Measurements from ENCODE around the gene ATXN7L3.

The ATXN7L3 gene

DNA sequence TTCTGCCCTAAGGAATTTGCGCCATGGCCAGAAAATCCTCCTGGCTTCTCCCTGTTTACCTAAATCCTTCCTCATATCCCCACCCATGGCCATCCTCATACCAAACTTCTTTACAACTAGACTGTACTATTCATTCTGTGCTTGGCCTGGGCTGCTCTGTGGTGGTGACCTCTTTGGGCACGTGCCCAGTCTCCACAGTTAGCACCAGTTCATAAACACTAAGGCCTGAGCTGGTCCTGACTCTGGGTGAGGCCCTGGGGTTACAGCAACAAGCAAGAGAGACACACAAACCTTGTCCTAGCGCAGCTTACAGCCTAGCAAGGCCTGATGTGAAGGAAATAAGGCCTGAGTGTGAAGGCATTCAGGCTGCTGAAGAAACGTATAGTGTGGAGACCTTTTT, 3.1 kb upstream of the ATXN7L3 start:
- in situ Hi-C loops (cut with HindIII; ENCODE audit: low sequenced_read_pairs), result no loop called here

DNA sequence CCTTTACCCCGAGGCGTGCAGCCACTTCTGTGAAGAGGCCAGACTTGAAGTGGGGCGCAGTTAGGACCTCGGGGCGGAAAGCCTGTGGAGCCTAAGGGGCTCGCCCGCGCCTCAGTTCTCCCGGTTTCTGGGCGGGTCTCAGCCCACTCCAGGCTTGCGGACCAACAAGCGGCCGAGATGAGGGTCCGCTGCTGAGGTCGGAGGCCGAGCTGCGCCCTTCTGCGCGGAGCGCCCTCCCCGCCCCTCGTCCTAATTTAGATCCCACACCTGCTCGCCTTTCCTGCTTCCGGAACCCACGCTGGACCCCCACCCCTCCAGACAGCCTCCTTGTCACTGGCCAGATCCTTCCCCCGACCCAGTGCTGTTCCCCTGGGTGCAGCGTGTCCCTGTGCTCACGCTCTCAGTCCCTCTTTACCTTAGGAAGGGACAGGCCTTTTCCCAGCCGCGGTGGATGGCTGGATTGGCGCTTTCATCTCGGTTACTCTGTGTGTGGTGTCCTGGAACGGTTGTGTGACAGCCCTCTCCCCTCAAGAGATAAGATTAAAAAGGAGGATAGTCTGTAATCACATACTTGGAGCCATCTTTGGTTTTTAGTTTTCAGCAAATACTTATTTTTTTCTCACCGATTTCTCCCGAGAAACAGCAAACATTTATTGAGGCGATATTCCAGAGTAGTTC, 933 bp upstream of the ATXN7L3 start:
- in situ Hi-C loops (cut with HindIII; ENCODE audit: low sequenced_read_pairs), result no loop called here

DNA sequence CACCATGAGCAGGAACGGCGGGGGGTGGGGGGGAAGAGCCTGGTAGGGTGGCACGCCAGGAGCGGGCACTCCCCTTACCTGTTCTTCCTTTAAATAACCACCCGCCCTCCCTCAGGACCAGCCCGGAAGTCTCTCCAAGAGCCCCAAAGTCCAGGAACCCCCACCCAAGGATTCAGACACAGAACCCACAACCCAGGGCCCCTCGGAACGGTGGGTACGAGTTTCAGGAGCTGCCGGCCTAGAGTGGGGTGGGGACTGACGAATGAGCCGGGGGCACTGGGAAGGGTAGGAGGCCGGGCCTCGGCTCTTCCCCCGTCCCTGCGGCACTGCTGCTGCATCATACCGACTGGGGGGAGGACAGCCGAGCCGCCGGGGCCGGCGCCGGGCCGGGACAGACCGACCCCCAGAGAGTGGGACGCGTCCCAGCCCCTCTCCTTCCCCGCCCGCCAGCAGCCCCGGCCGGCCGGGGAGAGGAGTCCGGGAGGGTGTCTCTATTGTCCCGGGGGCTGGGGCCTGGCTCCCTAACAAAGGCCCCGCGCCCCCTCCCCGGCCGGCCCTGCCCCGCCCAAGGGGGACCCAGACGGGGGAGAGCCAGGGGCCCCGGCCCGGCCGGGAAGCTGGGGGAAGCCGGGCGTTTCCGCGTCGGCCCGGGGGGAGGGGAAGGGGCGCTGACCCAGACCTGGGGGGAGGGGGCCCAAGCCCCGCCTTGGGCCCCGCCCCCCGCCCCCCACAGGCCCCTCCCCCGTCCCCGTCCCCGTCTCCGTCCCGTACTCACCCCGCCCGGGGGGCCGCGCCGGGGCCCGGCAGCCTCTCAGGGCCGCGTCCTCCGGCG, 747 bp downstream of the ATXN7L3 start:
- in situ Hi-C loops (cut with HindIII; ENCODE audit: low sequenced_read_pairs), result no loop called here

DNA sequence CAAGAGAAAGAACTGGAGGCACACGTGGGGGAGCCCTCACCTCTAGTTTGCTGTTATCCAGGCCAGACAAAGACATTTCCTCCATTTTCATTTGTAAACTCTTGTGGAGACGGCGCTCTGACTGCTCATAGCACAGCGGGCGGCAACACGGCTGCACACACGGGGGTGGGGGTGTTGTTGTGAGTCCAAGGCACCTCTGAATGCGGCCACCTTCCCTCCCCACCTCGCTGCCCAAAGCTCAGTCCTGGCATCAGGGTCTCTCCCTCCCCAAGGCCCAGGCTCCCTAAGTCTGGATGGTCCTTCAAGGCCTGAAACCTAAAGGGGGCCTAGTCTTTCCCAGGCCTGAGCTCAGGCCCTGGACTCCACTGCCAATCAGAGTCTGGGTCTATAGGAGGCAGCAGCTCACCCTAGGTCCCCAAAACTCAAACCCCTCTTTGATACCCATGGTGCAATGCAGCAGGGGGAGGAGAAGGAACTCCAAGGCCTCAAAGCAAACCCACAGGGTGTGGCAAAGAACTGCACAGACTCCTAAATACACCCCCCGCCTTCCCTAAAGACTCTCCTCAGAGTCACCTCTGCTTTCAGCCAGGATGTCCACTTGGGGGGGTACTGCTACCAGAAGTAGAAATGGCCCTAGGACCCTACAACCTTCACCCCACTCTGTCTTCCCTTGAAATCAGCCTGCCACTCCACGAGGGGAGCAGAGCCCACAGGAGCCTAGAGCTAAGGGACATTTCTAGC, 1.5 kb downstream of the ATXN7L3 start:
- in situ Hi-C loops (cut with HindIII; ENCODE audit: low sequenced_read_pairs), result no loop called here

DNA sequence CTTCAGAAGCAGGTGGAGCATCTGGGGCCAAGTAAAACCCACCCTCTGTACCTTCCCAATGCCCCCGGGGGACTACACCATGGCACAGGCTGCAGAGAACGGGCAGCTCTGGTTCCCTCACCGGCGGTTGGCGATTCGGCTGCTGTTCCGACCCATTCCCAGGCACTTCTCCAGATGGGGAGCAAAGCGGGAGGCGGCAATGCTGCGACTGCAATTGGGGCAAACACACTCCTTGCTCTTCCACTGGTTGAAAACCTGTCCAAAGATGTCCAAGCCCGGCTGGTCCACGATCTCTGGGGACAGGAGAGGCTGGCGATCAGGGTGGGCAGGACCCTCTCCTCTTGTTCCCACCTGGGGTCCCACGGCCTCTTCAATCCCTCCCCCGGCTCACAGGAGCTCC, 2.6 kb downstream of the ATXN7L3 start:
- in situ Hi-C loops (cut with HindIII; ENCODE audit: low sequenced_read_pairs), result no loop called here

DNA sequence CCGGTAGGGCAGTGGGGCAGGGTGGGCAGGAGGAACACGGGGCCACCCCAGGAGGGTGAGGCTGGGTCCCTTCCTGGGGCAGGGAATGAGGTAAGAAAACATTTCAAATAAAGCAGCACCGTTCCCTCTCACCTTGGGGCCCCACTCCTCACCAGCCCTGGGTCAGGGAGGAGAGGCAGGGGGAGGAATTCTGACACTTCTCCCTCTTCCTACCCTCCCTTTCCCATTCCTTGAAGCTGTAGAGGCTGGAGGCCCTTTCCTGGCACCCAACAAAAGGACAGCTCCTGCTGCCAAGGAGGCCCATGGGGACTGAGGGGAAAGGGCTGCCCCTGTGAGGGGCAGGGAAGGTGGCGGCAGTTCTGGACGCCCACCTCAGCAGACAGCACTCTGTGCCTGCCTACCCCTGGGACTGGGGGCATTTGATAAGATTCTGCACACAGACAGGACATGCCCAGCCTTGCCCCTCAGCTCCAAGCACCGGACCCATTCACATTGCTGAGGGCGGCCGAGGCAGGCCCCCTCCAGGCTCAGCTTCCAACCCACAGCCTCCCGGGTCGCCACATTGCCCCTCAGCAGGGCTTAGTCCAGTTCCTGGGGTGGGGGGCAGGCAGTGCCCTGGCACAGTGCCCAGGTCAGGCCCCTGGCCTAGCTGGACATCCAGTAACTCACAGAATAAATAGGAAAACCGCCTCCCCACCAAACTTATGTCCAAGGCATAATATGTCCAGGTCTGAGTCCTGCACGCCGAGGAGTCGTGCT, 6.2 kb downstream of the ATXN7L3 start:
- in situ Hi-C loops (cut with HindIII; ENCODE audit: low sequenced_read_pairs), result no loop called here

DNA sequence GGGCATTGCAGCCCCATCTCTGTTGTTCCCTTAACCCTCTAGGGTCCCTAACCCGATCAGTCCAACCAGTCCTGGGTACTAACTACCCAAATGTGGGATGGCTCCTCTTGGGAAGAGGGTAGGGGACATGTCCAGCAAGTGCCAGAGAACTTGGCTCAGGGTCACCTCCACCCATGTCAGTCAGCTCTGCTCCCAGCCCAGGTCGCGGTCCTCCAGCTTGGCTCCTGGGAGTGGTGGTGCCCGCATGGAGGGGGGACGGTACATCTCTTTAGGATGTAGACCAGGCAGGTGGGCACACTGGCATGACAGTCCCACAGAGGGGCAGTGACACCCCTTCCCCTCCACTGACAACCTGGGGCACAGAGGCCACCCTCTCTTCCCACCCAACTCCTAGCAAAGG, 6.9 kb downstream of the ATXN7L3 start:
- in situ Hi-C loops (cut with HindIII; ENCODE audit: low sequenced_read_pairs), result no loop called here

DNA sequence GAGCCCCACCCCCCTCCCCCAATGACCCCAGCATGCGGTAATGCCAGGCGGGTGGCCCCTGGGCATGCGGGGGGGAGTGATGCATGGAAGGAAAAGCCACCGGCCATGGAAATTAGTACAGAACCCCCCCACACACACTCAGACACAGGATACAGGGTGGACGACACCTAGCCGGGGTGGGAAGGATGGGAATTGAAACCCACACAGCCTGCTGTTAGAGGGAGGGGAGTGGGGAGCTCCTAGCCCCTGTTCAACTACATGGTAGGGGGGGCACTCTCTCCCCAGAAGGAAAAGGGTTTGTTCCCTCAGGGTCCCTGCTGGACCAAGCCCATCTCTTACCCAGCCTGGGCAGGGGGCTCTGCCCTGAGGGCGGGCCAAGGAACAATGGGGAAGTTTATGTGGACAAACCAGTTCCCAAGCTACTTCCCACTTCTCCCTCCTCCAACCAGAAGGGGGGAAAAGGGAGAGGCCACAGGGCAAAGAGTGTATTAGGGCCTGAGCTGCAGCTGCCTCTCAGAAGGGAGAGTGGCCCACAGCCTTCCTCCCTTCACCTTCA, 7.7 kb downstream of the ATXN7L3 start:
- in situ Hi-C loops (cut with HindIII; ENCODE audit: low sequenced_read_pairs), result no loop called here

DNA sequence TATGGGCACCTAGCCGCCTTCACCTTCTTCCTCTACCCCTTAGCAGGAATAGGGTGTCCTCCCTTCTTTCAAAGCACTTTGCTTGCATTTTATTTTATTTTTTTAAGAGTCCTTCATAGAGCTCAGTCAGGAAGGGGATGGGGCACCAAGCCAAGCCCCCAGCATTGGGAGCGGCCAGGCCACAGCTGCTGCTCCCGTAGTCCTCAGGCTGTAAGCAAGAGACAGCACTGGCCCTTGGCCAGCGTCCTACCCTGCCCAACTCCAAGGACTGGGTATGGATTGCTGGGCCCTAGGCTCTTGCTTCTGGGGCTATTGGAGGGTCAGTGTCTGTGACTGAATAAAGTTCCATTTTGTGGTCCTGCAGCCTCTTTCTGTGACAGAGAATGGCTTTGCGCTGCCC, 8.3 kb downstream of the ATXN7L3 start:
- in situ Hi-C loops (cut with HindIII; ENCODE audit: low sequenced_read_pairs), result no loop called here

DNA sequence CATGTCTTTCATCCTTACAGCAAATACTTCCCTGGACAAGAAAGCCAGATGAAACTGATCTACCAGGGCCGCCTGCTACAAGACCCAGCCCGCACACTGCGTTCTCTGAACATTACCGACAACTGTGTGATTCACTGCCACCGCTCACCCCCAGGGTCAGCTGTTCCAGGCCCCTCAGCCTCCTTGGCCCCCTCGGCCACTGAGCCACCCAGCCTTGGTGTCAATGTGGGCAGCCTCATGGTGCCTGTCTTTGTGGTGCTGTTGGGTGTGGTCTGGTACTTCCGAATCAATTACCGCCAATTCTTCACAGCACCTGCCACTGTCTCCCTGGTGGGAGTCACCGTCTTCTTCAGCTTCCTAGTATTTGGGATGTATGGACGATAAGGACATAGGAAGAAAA, 9.2 kb downstream of the ATXN7L3 start:
- in situ Hi-C loops (cut with HindIII; ENCODE audit: low sequenced_read_pairs), result no loop called here

DNA sequence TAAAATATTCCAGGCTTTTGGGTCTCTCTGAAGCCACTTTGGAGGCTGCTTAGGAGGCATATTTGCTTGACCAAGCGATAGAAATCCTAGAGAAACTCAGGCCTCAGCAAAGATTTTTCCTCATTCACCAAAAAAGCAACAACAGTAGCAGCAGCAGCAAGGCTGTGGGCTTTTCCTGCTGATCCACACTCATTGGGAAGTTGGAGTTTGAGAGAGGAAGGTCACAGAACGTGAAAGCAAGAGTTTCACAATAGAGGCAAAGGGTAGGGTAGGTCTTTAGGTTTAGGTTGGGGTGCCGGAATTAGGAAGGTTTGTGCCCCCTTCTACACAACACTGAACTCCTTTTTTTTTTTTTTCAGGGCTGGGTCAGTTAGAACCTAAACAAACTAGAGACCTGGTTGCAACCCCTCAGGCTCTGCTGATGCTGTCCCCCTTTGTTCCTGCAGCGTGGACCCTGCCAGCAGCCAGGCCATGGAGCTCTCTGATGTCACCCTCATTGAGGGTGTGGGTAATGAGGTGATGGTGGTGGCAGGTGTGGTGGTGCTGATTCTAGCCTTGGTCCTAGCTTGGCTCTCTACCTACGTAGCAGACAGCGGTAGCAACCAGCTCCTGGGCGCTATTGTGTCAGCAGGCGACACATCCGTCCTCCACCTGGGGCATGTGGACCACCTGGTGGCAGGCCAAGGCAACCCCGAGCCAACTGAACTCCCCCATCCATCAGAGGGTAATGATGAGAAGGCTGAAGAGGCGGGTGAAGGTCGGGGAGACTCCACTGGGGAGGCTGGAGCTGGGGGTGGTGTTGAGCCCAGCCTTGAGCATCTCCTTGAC, 10.9 kb downstream of the ATXN7L3 start:
- in situ Hi-C loops (cut with HindIII; ENCODE audit: low sequenced_read_pairs), result no loop called here

DNA sequence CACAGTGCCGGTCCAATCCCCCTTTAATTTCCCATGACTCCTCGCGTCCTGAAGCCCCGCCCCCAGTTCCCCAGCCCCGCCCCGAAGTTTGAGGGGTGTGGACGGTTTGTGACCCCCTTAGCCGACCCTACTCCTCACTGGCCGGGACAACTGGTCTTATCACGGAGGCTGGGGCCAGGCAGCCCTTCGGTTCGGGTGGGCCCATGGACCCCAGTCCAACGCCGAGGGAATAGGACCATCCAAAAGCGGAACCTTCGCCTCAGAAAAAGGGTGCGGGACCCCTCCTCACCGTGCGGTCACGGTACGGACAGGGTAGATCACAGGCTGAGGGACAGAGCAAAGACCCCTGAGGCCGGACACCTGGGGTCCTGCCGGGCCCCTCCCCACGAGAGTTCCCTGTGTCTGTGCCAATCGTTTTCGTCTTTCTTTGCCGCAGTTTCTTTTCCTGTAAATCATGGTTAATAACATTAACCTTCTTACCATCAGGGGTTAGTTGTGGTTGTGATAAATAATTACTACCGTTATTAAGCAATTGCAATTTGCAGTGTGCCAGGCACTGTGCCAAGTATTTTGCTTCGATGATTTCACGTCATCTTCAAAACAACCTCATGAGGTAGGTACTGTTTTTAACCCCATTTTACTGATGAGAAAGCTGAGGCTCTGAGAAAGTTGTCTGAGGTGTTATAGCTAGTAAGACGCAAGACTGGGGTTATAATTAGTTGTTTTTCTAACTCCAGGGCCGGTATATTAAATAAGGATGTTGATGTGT, 12.4 kb downstream of the ATXN7L3 start:
- in situ Hi-C loops (cut with HindIII; ENCODE audit: low sequenced_read_pairs), result no loop called here

DNA sequence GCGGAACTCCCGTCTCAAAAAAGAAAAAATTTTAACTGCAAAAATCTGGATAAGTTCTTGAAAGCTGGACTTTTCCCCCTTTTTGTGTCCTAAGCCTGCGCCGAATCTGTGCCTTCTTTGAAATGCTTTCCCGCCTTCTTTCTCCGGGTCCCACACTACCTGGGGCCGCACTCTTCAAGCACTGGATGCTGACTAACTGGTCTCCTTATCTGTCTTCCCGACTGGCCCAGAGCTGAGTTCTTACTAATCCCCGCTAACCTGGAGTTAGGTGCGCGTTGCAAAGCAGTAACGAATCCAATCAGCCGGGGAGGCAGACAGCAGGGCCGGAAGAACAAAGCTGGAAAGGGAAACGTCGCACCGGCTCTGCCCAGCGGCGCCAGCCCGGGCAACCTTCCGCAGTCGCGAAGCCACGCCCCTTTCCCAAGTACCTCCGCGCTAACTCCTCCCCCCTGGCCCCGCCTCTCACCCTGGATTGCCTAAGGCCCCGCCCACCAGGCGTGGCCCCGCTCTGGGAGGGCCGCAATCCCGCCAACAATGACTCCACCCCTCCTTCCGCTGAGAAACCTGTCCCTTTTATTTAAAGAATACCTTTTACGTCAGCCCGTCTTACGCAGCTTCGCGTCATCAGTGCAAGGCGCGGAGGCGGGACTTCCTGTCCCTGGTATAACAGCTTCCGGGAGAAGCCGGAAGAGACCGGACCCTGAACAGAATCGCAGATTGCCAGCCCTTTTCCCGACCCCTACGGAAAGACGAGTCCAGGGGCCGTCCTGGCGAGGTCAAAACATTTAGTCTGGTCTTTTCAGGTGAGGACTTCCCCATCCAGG, 13.2 kb downstream of the ATXN7L3 start, which contains the start of gene TMUB2:
TSS of gene TMUB2 (plus strand) at position 666 of the 824 bp plus-strand sequence. CDS start 737 bp downstream, outside the sequence.
- in situ Hi-C loops (cut with HindIII; ENCODE audit: low sequenced_read_pairs), result no loop called here

DNA sequence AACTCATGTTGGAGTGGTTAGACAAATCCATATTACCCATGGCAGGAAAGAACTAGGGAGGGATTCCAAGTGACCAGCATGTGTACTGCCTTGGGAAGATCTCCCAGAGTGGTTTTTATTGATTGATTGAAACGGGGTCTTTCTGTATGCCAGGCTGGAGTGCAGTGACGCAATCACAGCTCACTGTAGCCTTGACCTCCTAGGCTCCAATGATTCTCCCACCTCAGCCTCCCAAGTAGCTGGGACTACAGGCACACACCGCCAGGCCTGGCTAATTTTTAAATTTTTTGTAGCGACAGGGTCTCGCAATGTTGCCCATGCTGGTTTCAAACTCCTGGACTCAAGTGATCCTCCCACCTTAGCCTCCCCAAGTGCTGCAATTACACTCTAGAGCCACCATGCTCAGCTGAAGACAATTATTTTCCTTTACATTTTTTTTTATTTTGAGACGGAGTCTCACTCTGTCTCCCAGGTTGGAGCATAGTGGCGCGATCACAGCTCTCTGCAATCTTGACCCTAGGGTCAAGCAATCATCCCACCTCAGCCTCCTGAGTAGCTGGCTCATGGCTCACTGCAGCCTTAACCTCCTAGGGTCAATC, 15.4 kb downstream of the ATXN7L3 start:
- in situ Hi-C loops (cut with HindIII; ENCODE audit: low sequenced_read_pairs), result no loop called here

DNA sequence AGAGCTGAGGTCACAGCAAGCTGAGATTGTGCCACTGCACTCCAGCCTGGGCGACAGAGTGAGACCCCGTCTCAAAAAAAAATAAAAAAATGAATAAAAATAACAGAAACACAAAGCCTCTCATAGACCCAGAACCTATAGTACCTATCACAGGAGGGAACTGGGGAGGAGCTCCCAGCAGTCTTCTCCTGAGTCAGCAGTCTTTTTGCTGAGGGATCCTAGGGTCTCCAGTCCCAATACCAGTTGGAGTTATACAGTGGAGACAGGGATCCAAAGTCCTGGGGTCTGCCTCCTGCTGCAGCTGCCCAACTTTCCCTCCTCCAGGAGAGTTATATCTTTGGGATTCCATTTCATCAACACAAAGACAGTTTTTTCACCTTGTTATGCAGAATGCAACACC, 16.7 kb downstream of the ATXN7L3 start:
- in situ Hi-C loops (cut with HindIII; ENCODE audit: low sequenced_read_pairs), result no loop called here

DNA sequence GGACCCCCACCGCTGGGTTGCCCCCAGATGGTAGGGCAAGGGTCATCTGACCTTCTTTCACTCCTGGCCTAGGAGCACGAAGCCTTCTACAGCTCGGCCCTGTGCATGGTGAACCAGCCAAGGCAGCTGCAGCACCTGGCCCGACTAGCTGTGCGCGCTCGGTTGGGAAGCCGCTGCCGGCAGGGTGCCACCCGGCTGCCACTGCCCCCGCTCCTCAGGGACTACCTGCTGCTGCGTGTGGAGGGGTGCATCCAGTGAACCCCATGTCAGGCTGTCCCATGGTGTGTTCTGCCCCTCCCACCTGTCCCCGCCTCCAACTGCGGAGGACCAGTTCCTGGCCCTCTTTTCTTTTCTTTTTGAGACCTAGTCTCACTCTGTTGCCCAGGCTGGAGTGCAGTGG, 21.6 kb downstream of the ATXN7L3 start:
- in situ Hi-C loops (cut with HindIII; ENCODE audit: low sequenced_read_pairs), result no loop called here

DNA sequence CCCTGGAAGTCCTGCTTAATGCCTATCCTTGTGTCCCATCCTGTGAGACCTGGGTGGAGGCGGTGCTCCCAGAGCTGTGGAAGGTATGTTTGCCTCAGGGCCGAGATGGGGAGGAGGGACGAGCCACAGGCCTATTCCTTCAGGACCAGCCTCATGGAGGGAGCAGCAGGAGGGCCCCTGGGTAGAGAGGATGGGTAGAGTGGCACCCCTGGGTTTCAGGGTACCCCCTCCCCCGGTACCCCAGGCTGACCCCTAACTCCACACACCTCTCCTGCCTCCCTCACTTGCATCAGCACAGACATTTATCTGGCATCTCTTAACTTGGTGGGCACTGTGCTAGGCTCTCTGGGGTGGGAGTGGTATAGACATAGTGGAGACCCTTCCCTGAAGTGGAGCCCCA, 22.0 kb downstream of the ATXN7L3 start:
- in situ Hi-C loops (cut with HindIII; ENCODE audit: low sequenced_read_pairs), result no loop called here
